HepG2 (cell line): ENCODE data around the gene CRLF2. TPM values are rescaled to one million over a fixed set of nuclear protein-coding genes. Genes with fewer than 3 reads are reported as not detected.

ENCODE experiments used
- ATAC-seq: fragments of 200-7000 bp; cut with Tn5 transposase; 3 replicates; pipeline ENCODE4 v1.9.1; 2020; ENCODE audit warnings: mild to moderate bottlenecking, moderate library complexity
- BruUV-seq: library from RNA; stranded (reverse); fragments of 400-500 nt; replicated peaks from 2 replicates; lab custom pipeline; 2021; lab: Mats Ljungman, UMichigan
- CTCF ChIA-PET: fragments of 300-600 bp; formaldehyde crosslinking; extraction: SDS; loops from one replicate; lab custom pipeline; 2021; ENCODE audit warnings: low total read pairs, inconsistent platforms, low intra/inter-chr PET ratio; lab: Yijun Ruan, JAX
- POLR2A ChIA-PET: fragments of 350-600 bp; sonication (Branson Sonifier 250); formaldehyde crosslinking; loops from one replicate; lab custom pipeline; 2020; ENCODE audit warnings: antibody characterized with exemption, inconsistent platforms; lab: Yijun Ruan, JAX
- DNase-seq: peaks from one replicate; pipeline ENCODE4 v3.0.0-alpha.2; 2015; ENCODE audit warnings: low spot score
- FAIRE-seq: peaks from 3 replicates; lab custom pipeline; 2011; peaks lifted over from hg19 to GRCh38; lab: Jason Lieb, UNC
- H2AFZ ChIP-seq: one replicate; pipeline ENCODE4 v1.6.1; 2011; ENCODE audit warnings: low read length, inconsistent platforms
- H3K27ac ChIP-seq: fragments of 300-600 bp; 3 replicates; pipeline ENCODE4 v1.8.0; 2011; ENCODE audit warnings: mixed run types, mild to moderate bottlenecking, mixed read lengths, low read length, inconsistent platforms; ENCODE audit not compliant: insufficient read depth; ENCODE audit errors: extremely low read length
- H3K27me3 ChIP-seq, 2 experiments: fragments of 200-600 bp in 1 of 2; 2 replicates in 1 of 2; 3 replicates in 1 of 2; pipeline versions ENCODE4 v1.6.0 to v1.8.0; 2011; ENCODE audit warnings: low read length in 2 of 2, mild to moderate bottlenecking in 2 of 2, moderate library complexity in 2 of 2, inconsistent platforms in 1 of 2; ENCODE audit not compliant: insufficient read depth in 2 of 2, control insufficient read depth in 1 of 2
- H3K36me3 ChIP-seq, 2 experiments: fragments of 200-600 bp in 1 of 2; replicated peaks in 1 of 2; 2 replicates in 1 of 2; 3 replicates in 1 of 2; pipeline versions ENCODE4 v1.5.1 to v1.8.0; 2011; ENCODE audit warnings: low read length in 2 of 2, inconsistent platforms in 1 of 2; ENCODE audit not compliant: insufficient read depth in 2 of 2, control insufficient read depth in 1 of 2
- H3K4me1 ChIP-seq: 2 replicates; pipeline ENCODE4 v1.5.1; 2012; ENCODE audit warnings: low read length, inconsistent platforms; ENCODE audit not compliant: insufficient read depth
- H3K4me2 ChIP-seq: 2 replicates; pipeline ENCODE4 v1.6.0; 2011; ENCODE audit warnings: low read depth, low read length, inconsistent platforms
- H3K4me3 ChIP-seq, 3 experiments: fragments of 200-600 bp in 1 of 3; sonication (generic), shearing (Covaris generic) in 1 of 3; replicated peaks in 1 of 3; 2 replicates each; pipeline ENCODE4 v1.5.1; 2011 to 2016; ENCODE audit warnings: low read length in 3 of 3, inconsistent platforms in 2 of 3, low read depth in 2 of 3, mild to moderate bottlenecking in 2 of 3, control low read depth in 1 of 3, mixed read lengths in 1 of 3; ENCODE audit not compliant: insufficient read depth in 1 of 3
- H3K79me2 ChIP-seq: one replicate; pipeline ENCODE4 v1.6.1; 2011; ENCODE audit warnings: low read length, inconsistent platforms; ENCODE audit not compliant: insufficient read depth
- H3K9ac ChIP-seq: 2 replicates; pipeline ENCODE4 v1.6.0; 2011; ENCODE audit warnings: mild to moderate bottlenecking, low read depth, low read length, inconsistent platforms; ENCODE audit not compliant: insufficient read depth
- H3K9me3 ChIP-seq: 2 replicates; pipeline ENCODE4 v1.5.1; 2012; ENCODE audit warnings: mild to moderate bottlenecking, low read length
- H4K20me1 ChIP-seq: 2 replicates; pipeline ENCODE4 v1.6.0; 2011; ENCODE audit warnings: inconsistent platforms, mild to moderate bottlenecking, low read length, moderate library complexity; ENCODE audit not compliant: insufficient read depth
- DDIT3 ChIP-seq: sonication (generic); formaldehyde crosslinking; IDR thresholded peaks from 2 replicates; pipeline ENCODE4 v1.4.0; 2020; ENCODE audit warnings: mild to moderate bottlenecking, missing genetic modification reagents
- MED1 ChIP-seq: sonication (generic); formaldehyde crosslinking; IDR thresholded peaks from 2 replicates; pipeline ENCODE4 v1.4.0; 2020; ENCODE audit warnings: missing genetic modification reagents
- PBX3 ChIP-seq: sonication (generic); formaldehyde crosslinking; IDR thresholded peaks from 2 replicates; pipeline ENCODE4 v1.8.1; 2023; ENCODE audit warnings: missing genetic modification reagents, inconsistent platforms, borderline replicate concordance
- POLR2A ChIP-seq, 2 experiments: IDR thresholded peaks; 2 replicates each; pipeline ENCODE4 v1.6.1; 2011; ENCODE audit warnings: low read depth in 2 of 2, low read length in 2 of 2, mild to moderate bottlenecking in 1 of 2, moderate library complexity in 1 of 2; ENCODE audit not compliant: insufficient read depth in 1 of 2
- STAT5B ChIP-seq: sonication (generic); formaldehyde crosslinking; IDR thresholded peaks from 2 replicates; pipeline ENCODE4 v1.4.0; 2020; ENCODE audit warnings: missing genetic modification reagents
- TBL1XR1 ChIP-seq: fragments of 150-350 bp; IDR thresholded peaks from 2 replicates; pipeline ENCODE4 v1.6.1; 2014; ENCODE audit warnings: borderline replicate concordance, low read length; ENCODE audit not compliant: partially characterized antibody
- ZMAT3 ChIP-seq: sonication (generic); formaldehyde crosslinking; conservative IDR thresholded peaks from 2 replicates; pipeline ENCODE4 v1.7.0; 2021; ENCODE audit warnings: missing genetic modification reagents
- ZNF282 ChIP-seq: fragments of 450-650 bp; IDR thresholded peaks from 2 replicates; pipeline ENCODE4 v1.6.1; 2018; ENCODE audit not compliant: partially characterized antibody
- ZNF350 ChIP-seq: sonication (generic); formaldehyde crosslinking; IDR thresholded peaks from 2 replicates; pipeline ENCODE4 v1.4.0; 2020; ENCODE audit warnings: mild to moderate bottlenecking, low read depth, missing genetic modification reagents, borderline replicate concordance
- ZNF607 ChIP-seq: sonication (generic); formaldehyde crosslinking; IDR thresholded peaks from 2 replicates; pipeline ENCODE4 v1.5.1; 2020; ENCODE audit warnings: missing genetic modification reagents, mild to moderate bottlenecking, borderline replicate concordance
- ZNF781 ChIP-seq: sonication (generic); formaldehyde crosslinking; IDR thresholded peaks from 2 replicates; pipeline ENCODE4 v1.5.1; 2020; ENCODE audit warnings: borderline replicate concordance, mild to moderate bottlenecking, missing genetic modification reagents; ENCODE audit errors: not compliant biosample characterization
- ZNF788 ChIP-seq: sonication (generic); formaldehyde crosslinking; IDR thresholded peaks from 2 replicates; pipeline ENCODE4 v1.5.0; 2020; ENCODE audit warnings: mild to moderate bottlenecking, missing genetic modification reagents, borderline replicate concordance
- ZNF816 ChIP-seq: sonication (generic); formaldehyde crosslinking; IDR thresholded peaks from 2 replicates; pipeline ENCODE4 v1.8.0; 2022; ENCODE audit warnings: missing genetic modification reagents, mild to moderate bottlenecking, borderline replicate concordance
- ZSCAN29 ChIP-seq: sonication (generic); formaldehyde crosslinking; conservative IDR thresholded peaks from 2 replicates; pipeline ENCODE4 v1.4.0; 2020; ENCODE audit warnings: mild to moderate bottlenecking, missing genetic modification reagents
- ZSCAN30 ChIP-seq: sonication (generic); formaldehyde crosslinking; IDR thresholded peaks from 2 replicates; pipeline ENCODE4 v1.5.0; 2020; ENCODE audit warnings: mild to moderate bottlenecking, missing genetic modification reagents
- WGBS: methylation state at CpG from one replicate; pipeline ENCODE4 v1.1.6; 2017; ENCODE audit warnings: low lambda C conversion rate; 5-methylcytosine and 5-hydroxymethylcytosine counted together
- in situ Hi-C: cut with HindIII; loops from 2 replicates; pipeline ENCODE4 v1.10.0; 2017; ENCODE audit warnings: low pct_unique_long_range_greater_than_20kb; ENCODE audit not compliant: extremely low pct_ligation_motif_present
- intact Hi-C: fragments of 100-400 bp; cut with micrococcal nuclease; formaldehyde crosslinking; loops from one replicate; pipeline ENCODE4 v1.10.0; 2022; ENCODE audit not compliant: unreplicated experiment
- polyA plus RNA-seq, 8 experiments: library from polyadenylated mRNA; depleted of rRNA in 3 of 8; stranded (reverse) in 7 of 8; unstranded in 1 of 8; fragments of >200 nt; fragmentation: Illumina TruSeq in 4 of 8; extraction: Trizol in 4 of 8; gene quantifications; 2 replicates each; pipeline versions ENCODE4 v1.2.1 to v1.2.3, GENCODE V29; 2011 to 2016; ENCODE audit warnings: low read depth in 4 of 8, missing spikeins in 1 of 8, mixed read lengths in 1 of 8; ENCODE audit not compliant: insufficient read depth in 1 of 8
- total RNA-seq, 5 experiments: library from RNA; depleted of rRNA; stranded (reverse); fragments of >200 nt; fragmentation: Illumina TruSeq; extraction: Trizol; gene quantifications; 2 replicates each; pipeline ENCODE4 v1.2.3, GENCODE V29; 2016; ENCODE audit warnings: low read depth in 1 of 5

Gene CRLF2
- total and polyA plus RNA-seq, 2 of the 13 experiments (the other 11 are each of a cell fraction or from before 2014, with no cell fraction given) = not detected

GRCh38 chrX:1261285-1261684 lies 48.8 kb upstream of the CRLF2 start:
- in situ Hi-C loops (no loop called here), intact Hi-C loops (no loop called here)
- WGBS = 21% methylated on average over 5 of the region's 5 CpGs
- CTCF ChIA-PET = no interaction called here
- H3K9me3 ChIP-seq = no peaks in the 10 kb centered on the region
- no peak overlapping the region for H2AFZ ChIP-seq
- no peaks in the 10 kb centered on the region for H4K20me1 ChIP-seq
- no peak overlapping the region for H3K4me2 ChIP-seq
- DNase-seq = no peak
- no peaks in the 10 kb centered on the region for H3K79me2 ChIP-seq
- H3K36me3 ChIP-seq = no peaks in the 10 kb centered on the region
- ATAC-seq = no peak
- TF ChIP-seq ZNF350 (CRISPR knock-in tag) (no peak), DDIT3 (CRISPR knock-in tag) (no peak), ZSCAN29 (CRISPR knock-in tag) (no peak), PBX3 (CRISPR knock-in tag) (no peak), ZNF788 (no peak), ZNF816 (CRISPR knock-in tag) (no peak), ZNF781 (no peak), MED1 (no peak), STAT5B (no peak), ZMAT3 (CRISPR knock-in tag) (no peak), TBL1XR1 (no peak), POLR2A (IDR thresholded peaks at IDR 0.05; ENCODE audit: insufficient read depth in 1 of 2, low read depth in 2 of 2, low read length in 2 of 2) (no peak), ZNF282 (no peak), ZNF607 (no peak), ZSCAN30 (CRISPR knock-in tag) (no peak)
- no peak overlapping the region for H3K4me3 ChIP-seq
- no peak overlapping the region for H3K27ac ChIP-seq
- no peak for FAIRE-seq
- H3K4me1 ChIP-seq = no peaks in the 10 kb centered on the region
- no TSS peak for BruUV-seq
- POLR2A ChIA-PET = no interaction called here
- H3K9ac ChIP-seq = no peak overlapping the region
- no peaks in the 10 kb centered on the region for H3K27me3 ChIP-seq
